ENCODE measurements around the gene JPH3.

JPH3 gene

DNA sequence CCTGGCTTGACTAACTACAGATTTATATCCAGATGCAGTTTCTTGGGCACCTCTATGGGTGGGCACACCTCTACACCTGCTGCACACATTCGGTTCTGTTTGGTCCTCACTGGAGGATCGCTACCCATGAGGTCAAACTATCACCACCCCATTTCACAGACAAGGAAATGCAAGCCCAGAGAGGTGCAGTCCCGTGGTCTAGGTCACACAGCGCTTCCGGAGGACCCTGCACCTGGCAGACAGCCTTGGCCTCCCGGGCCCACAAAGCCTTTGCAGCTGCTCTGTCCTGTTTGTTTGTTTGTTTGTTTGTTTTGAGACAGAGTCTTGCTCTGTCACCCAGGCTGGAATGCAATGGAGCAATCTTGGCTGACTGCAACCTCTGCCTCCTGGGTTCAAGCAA, 39.3 kb upstream of the JPH3 start:
- no peak overlapping the region for H3K9ac ChIP-seq (ENCODE audit: low read length)
- no peaks in the 10 kb centered on the region for H3K36me3 ChIP-seq (ENCODE audit: insufficient read depth, low read length)
- no peak overlapping the region for H3K4me3 ChIP-seq (ENCODE audit: low read depth in 1 of 2, low read length in 2 of 2)
- no peaks in the 10 kb centered on the region for H3K9me3 ChIP-seq (ENCODE audit: low read length)
- H3K4me1 ChIP-seq (ENCODE audit: insufficient read depth, low read length), result no peaks in the 10 kb centered on the region
- no peaks in the 10 kb centered on the region for H3K27me3 ChIP-seq (ENCODE audit: control insufficient read depth in 1 of 2, insufficient read depth in 2 of 2, low read length in 2 of 2)
- no peak overlapping the region for H3K27ac ChIP-seq (ENCODE audit: low read depth, low read length)

DNA sequence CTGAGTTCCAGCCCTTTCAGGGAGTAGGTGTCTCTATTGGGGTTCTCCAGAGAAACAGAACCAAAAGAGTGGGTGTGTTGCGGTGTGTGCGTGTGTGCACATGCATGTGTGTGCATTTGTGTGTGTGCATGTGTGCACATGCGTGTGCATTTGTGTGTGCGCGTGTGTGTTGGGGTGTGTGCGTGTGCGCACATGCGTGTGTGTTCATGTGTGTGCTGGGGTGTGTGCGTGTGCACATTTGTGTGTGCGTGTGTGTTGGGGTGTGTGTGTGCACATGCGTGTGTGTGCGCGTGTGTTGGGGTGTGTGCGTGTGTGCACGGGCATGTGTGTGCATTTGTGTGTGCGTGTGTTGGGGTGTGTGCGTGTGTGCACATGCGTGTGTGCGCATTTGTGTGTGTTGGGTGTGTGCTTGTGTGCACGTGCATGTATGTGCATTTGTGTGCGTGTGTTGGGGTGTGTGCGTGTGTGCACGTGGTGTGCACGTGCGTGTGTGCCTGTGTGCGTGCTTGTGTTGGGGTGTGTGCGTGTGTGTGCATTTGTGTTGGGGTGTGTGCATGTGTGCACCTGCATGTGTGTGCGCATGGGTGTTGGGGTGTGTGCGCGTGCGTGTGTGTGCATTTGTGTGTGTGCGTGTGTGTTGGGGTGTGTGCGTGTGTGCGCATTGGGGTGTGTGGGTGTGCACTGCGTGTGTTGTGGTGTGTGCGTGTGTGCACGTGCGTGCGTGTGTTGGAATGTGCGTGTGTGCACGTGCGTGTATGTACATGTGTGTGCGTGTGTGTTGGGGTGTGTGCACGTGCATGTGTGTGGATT, 38.4 kb upstream of the JPH3 start:
- Histone ChIP-seq H3K27me3 (ENCODE audit: control insufficient read depth in 1 of 2, insufficient read depth in 2 of 2, low read length in 2 of 2) (no peaks in the 10 kb centered on the region), H3K36me3 (ENCODE audit: insufficient read depth, low read length) (no peaks in the 10 kb centered on the region), H3K9me3 (ENCODE audit: low read length) (no peaks in the 10 kb centered on the region), H3K4me1 (ENCODE audit: insufficient read depth, low read length) (no peaks in the 10 kb centered on the region), H3K27ac (ENCODE audit: low read depth, low read length) (no peak overlapping the region), H3K9ac (ENCODE audit: low read length) (no peak overlapping the region), H3K4me3 (ENCODE audit: low read depth in 1 of 2, low read length in 2 of 2) (no peak overlapping the region)

DNA sequence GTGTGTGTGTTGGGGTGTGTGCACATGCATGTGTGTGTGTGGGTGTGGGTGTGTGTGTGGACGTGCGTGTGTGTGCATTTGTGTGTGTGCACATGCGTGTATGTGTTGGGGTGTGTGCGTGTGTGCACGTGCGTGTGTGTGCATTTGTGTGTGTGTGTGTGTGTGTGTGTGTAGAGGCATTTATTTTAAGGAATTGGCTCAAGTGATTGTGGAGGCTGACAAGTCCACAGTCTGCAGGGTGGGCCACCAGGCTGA, 37.9 kb upstream of the JPH3 start:
- no peak overlapping the region for H3K4me3 ChIP-seq (ENCODE audit: low read depth in 1 of 2, low read length in 2 of 2)
- no peaks in the 10 kb centered on the region for H3K36me3 ChIP-seq (ENCODE audit: insufficient read depth, low read length)
- H3K4me1 ChIP-seq (ENCODE audit: insufficient read depth, low read length), result no peaks in the 10 kb centered on the region
- no peak overlapping the region for H3K9ac ChIP-seq (ENCODE audit: low read length)
- no peaks in the 10 kb centered on the region for H3K9me3 ChIP-seq (ENCODE audit: low read length)
- no peak overlapping the region for H3K27ac ChIP-seq (ENCODE audit: low read depth, low read length)
- no peaks in the 10 kb centered on the region for H3K27me3 ChIP-seq (ENCODE audit: control insufficient read depth in 1 of 2, insufficient read depth in 2 of 2, low read length in 2 of 2)

GRCh38 chr16:87569601-87570571, 32.4 kb upstream of the JPH3 start:
- Histone ChIP-seq H3K27ac (ENCODE audit: low read depth, low read length) (no peak overlapping the region), H3K4me3 (ENCODE audit: low read depth in 1 of 2, low read length in 2 of 2) (no peak overlapping the region), H3K9me3 (ENCODE audit: low read length) (no peaks in the 10 kb centered on the region), H3K27me3 (ENCODE audit: control insufficient read depth in 1 of 2, insufficient read depth in 2 of 2, low read length in 2 of 2) (peaks cover 0 to 7% of the 10 kb centered on the region in 2 donors), H3K9ac (ENCODE audit: low read length) (no peak overlapping the region), H3K36me3 (ENCODE audit: insufficient read depth, low read length) (no peaks in the 10 kb centered on the region), H3K4me1 (ENCODE audit: insufficient read depth, low read length) (peaks cover 13% of the 10 kb centered on the region)

DNA sequence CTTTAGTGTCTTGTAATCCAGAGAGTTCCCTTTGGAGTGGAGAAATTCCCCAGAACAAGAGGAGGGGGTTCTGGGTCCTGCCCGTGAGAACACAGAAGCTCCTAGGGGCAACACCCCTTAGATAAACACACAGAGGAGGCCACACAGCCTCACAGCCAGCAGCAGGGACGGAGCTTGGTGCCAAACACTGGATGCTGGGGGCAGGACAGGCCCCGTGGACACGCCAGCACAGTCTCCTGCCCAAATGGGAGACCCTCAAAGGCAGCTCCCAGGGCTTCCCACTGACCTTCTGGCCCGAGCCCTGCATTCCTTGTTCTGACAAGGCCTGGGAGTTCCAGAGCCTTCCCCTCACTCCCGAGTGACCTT, 31.8 kb upstream of the JPH3 start:
- Histone ChIP-seq H3K9me3 (ENCODE audit: low read length) (no peaks in the 10 kb centered on the region), H3K27me3 (ENCODE audit: control insufficient read depth in 1 of 2, insufficient read depth in 2 of 2, low read length in 2 of 2) (peaks cover 0 to 7% of the 10 kb centered on the region in 2 donors), H3K4me1 (ENCODE audit: insufficient read depth, low read length) (peaks cover 13% of the 10 kb centered on the region), H3K36me3 (ENCODE audit: insufficient read depth, low read length) (no peaks in the 10 kb centered on the region), H3K9ac (ENCODE audit: low read length) (no peak overlapping the region), H3K27ac (ENCODE audit: low read depth, low read length) (no peak overlapping the region), H3K4me3 (ENCODE audit: low read depth in 1 of 2, low read length in 2 of 2) (no peak overlapping the region)

- Histone ChIP-seq H3K4me1 (ENCODE audit: insufficient read depth, low read length) (peaks cover 13% of the 10 kb centered on the region), H3K9me3 (ENCODE audit: low read length) (no peaks in the 10 kb centered on the region), H3K27ac (ENCODE audit: low read depth, low read length) (no peak overlapping the region), H3K27me3 (ENCODE audit: control insufficient read depth in 1 of 2, insufficient read depth in 2 of 2, low read length in 2 of 2) (peaks cover 0 to 7% of the 10 kb centered on the region in 2 donors), H3K4me3 (ENCODE audit: low read depth in 1 of 2, low read length in 2 of 2) (no peak overlapping the region), H3K36me3 (ENCODE audit: insufficient read depth, low read length) (no peaks in the 10 kb centered on the region), H3K9ac (ENCODE audit: low read length) (no peak overlapping the region)
Measured at GRCh38 chr16:87570938-87571867, 31.1 kb upstream of the JPH3 start.

GRCh38 chr16:87571868-87572244, 30.5 kb upstream of the JPH3 start:
- H3K36me3 ChIP-seq (ENCODE audit: insufficient read depth, low read length), result no peaks in the 10 kb centered on the region
- no peak overlapping the region for H3K27ac ChIP-seq (ENCODE audit: low read depth, low read length)
- no peaks in the 10 kb centered on the region for H3K9me3 ChIP-seq (ENCODE audit: low read length)
- H3K4me3 ChIP-seq (ENCODE audit: low read depth in 1 of 2, low read length in 2 of 2), result no peak overlapping the region
- H3K9ac ChIP-seq (ENCODE audit: low read length), result no peak overlapping the region
- H3K4me1 ChIP-seq (ENCODE audit: insufficient read depth, low read length), result peaks cover 13% of the 10 kb centered on the region
- H3K27me3 ChIP-seq (ENCODE audit: control insufficient read depth in 1 of 2, insufficient read depth in 2 of 2, low read length in 2 of 2), result peaks cover 0 to 7% of the 10 kb centered on the region in 2 donors

- Histone ChIP-seq H3K4me1 (ENCODE audit: insufficient read depth, low read length) (peaks cover 13% of the 10 kb centered on the region), H3K27me3 (ENCODE audit: control insufficient read depth in 1 of 2, insufficient read depth in 2 of 2, low read length in 2 of 2) (peaks cover 0 to 7% of the 10 kb centered on the region in 2 donors), H3K36me3 (ENCODE audit: insufficient read depth, low read length) (no peaks in the 10 kb centered on the region), H3K9me3 (ENCODE audit: low read length) (no peaks in the 10 kb centered on the region), H3K9ac (ENCODE audit: low read length) (no peak overlapping the region), H3K4me3 (ENCODE audit: low read depth in 1 of 2, low read length in 2 of 2) (no peak overlapping the region), H3K27ac (ENCODE audit: low read depth, low read length) (no peak overlapping the region)
Measured at GRCh38 chr16:87572959-87573358, 29.3 kb upstream of the JPH3 start.

- Histone ChIP-seq H3K4me3 (ENCODE audit: low read depth in 1 of 2, low read length in 2 of 2) (no peak overlapping the region), H3K9me3 (ENCODE audit: low read length) (no peaks in the 10 kb centered on the region), H3K9ac (ENCODE audit: low read length) (no peak overlapping the region), H3K36me3 (ENCODE audit: insufficient read depth, low read length) (no peaks in the 10 kb centered on the region), H3K27me3 (ENCODE audit: control insufficient read depth in 1 of 2, insufficient read depth in 2 of 2, low read length in 2 of 2) (peaks cover 0 to 2% of the 10 kb centered on the region in 2 donors), H3K4me1 (ENCODE audit: insufficient read depth, low read length) (peaks cover 13% of the 10 kb centered on the region), H3K27ac (ENCODE audit: low read depth, low read length) (no peak overlapping the region)
Measured at GRCh38 chr16:87575027-87575804, 27.1 kb upstream of the JPH3 start.

DNA sequence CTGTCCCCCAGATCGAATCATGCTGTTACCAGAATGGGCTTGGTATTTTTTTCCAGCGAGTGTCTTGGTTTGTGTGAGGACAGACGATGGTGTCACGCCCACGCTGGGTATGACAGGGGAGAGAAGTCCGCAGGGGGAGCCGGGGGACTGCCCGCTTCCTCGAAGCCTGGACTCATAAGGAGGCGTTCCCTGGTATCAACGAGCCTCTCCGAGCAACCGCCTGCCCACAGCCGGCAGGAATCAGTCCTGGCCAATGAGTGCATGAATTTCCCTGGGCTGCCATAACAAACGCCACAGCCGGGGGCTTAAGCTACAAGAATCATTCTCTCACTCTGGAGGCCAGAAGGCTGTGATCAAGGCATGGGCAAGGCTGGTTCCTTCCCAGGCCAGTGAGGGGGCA, 26.1 kb upstream of the JPH3 start:
- no peaks in the 10 kb centered on the region for H3K27me3 ChIP-seq (ENCODE audit: control insufficient read depth in 1 of 2, insufficient read depth in 2 of 2, low read length in 2 of 2)
- peaks cover 10% of the 10 kb centered on the region for H3K4me1 ChIP-seq (ENCODE audit: insufficient read depth, low read length)
- H3K27ac ChIP-seq (ENCODE audit: low read depth, low read length), result no peak overlapping the region
- no peak overlapping the region for H3K4me3 ChIP-seq (ENCODE audit: low read depth in 1 of 2, low read length in 2 of 2)
- no peak overlapping the region for H3K9ac ChIP-seq (ENCODE audit: low read length)
- no peaks in the 10 kb centered on the region for H3K36me3 ChIP-seq (ENCODE audit: insufficient read depth, low read length)
- H3K9me3 ChIP-seq (ENCODE audit: low read length), result no peaks in the 10 kb centered on the region
